CD14-positive monocyte (primary cell): ENCODE results near the gene MYO18A. TPM values are rescaled to one million over a fixed set of nuclear protein-coding genes. Genes with fewer than 3 reads are reported as not detected.

ENCODE experiments used
- DNase-seq, 3 donors: peaks; one replicate each; pipeline ENCODE4 v3.0.0-alpha.2; 2011 to 2022
- H2AFZ ChIP-seq: 2 replicates; pipeline ENCODE4 v1.6.0; 2012; ENCODE audit warnings: mild to moderate bottlenecking, low read depth, low read length, inconsistent platforms; ENCODE audit not compliant: insufficient read depth, poor library complexity, severe bottlenecking
- H3K27ac ChIP-seq, 2 donors: 1 replicate in 1 of 2; 2 replicates in 1 of 2; pipeline ENCODE4 v1.5.1; 2012 to 2013; ENCODE audit warnings: low read length in 2 of 2, control low read depth in 1 of 2, inconsistent platforms in 1 of 2, low read depth in 1 of 2, mild to moderate bottlenecking in 1 of 2
- H3K27me3 ChIP-seq, 2 donors: one replicate each; pipeline versions ENCODE4 v1.6.0 to v1.6.1; 2011 to 2013; ENCODE audit warnings: low read length in 2 of 2; ENCODE audit not compliant: control insufficient read depth in 2 of 2, insufficient read depth in 2 of 2
- H3K36me3 ChIP-seq, 2 donors: replicated peaks in 1 of 2; 1 replicate in 1 of 2; 2 replicates in 1 of 2; pipeline versions ENCODE4 v1.5.1 to v1.6.1; 2012 to 2013; ENCODE audit warnings: low read length in 2 of 2, control low read depth in 1 of 2, inconsistent platforms in 1 of 2, mild to moderate bottlenecking in 1 of 2; ENCODE audit not compliant: insufficient read depth in 2 of 2, control insufficient read depth in 1 of 2
- H3K4me1 ChIP-seq, 2 donors: 1 replicate in 1 of 2; 2 replicates in 1 of 2; pipeline versions ENCODE4 v1.5.1 to v1.6.1; 2012 to 2013; ENCODE audit warnings: low read length in 2 of 2, control low read depth in 1 of 2, inconsistent platforms in 1 of 2, mild to moderate bottlenecking in 1 of 2, moderate library complexity in 1 of 2; ENCODE audit not compliant: insufficient read depth in 2 of 2, control insufficient read depth in 1 of 2
- H3K4me2 ChIP-seq: replicated peaks from 2 replicates; pipeline ENCODE3; 2012; ENCODE audit warnings: low read length, moderate library complexity, mild to moderate bottlenecking; ENCODE audit not compliant: poor library complexity, severe bottlenecking; ENCODE audit errors: extremely low read depth
- H3K4me3 ChIP-seq, 3 experiments: fragments of 200-600 bp in 1 of 3; sonication (generic) in 1 of 3; replicated peaks in 1 of 3; 1 replicate in 2 of 3; 2 replicates in 1 of 3; pipeline ENCODE4 v1.5.1; 2011 to 2013; ENCODE audit warnings: low read length in 3 of 3, mild to moderate bottlenecking in 3 of 3, control low read depth in 2 of 3, low read depth in 2 of 3, inconsistent platforms in 1 of 3, moderate library complexity in 1 of 3
- H3K79me2 ChIP-seq: 2 replicates; pipeline ENCODE4 v1.6.0; 2012; ENCODE audit warnings: mild to moderate bottlenecking, control low read depth, inconsistent platforms, low read length, moderate library complexity; ENCODE audit not compliant: insufficient read depth
- H3K9ac ChIP-seq: 2 replicates; pipeline ENCODE4 v1.6.0; 2017; ENCODE audit warnings: low read length, mild to moderate bottlenecking; ENCODE audit not compliant: insufficient read depth, poor library complexity, severe bottlenecking
- H3K9me3 ChIP-seq, 2 donors: replicated peaks in 1 of 2; 1 replicate in 1 of 2; 2 replicates in 1 of 2; pipeline versions ENCODE4 v1.5.1 to v1.6.1; 2012 to 2013; ENCODE audit warnings: low read length in 2 of 2, control low read depth in 1 of 2; ENCODE audit not compliant: control insufficient read depth in 1 of 2, insufficient read depth in 1 of 2
- H4K20me1 ChIP-seq: 2 replicates; pipeline ENCODE4 v1.6.0; 2012; ENCODE audit warnings: mild to moderate bottlenecking, low read length, control low read depth, moderate library complexity; ENCODE audit not compliant: insufficient read depth
- H3K27ac Mint-ChIP-seq, 7 donors: one replicate each; pipeline ENCODE4 v1.8.0; 2020; ENCODE audit warnings: mild to moderate bottlenecking in 7 of 7, mixed read lengths in 7 of 7, moderate library complexity in 6 of 7, inconsistent platforms in 2 of 7
- H3K27me3 Mint-ChIP-seq, 3 donors: one replicate each; pipeline ENCODE4 v1.8.0; 2021 to 2022; ENCODE audit warnings: low read depth in 3 of 3, mild to moderate bottlenecking in 3 of 3, mixed read lengths in 3 of 3, moderate library complexity in 3 of 3, inconsistent platforms in 1 of 3
- H3K36me3 Mint-ChIP-seq, 2 donors: one replicate each; pipeline ENCODE4 v1.8.0; 2020; ENCODE audit warnings: mixed read lengths in 2 of 2, inconsistent platforms in 1 of 2, mild to moderate bottlenecking in 1 of 2
- H3K4me1 Mint-ChIP-seq: one replicate; pipeline ENCODE4 v1.8.0; 2020; ENCODE audit warnings: mild to moderate bottlenecking, mixed read lengths
- H3K4me3 Mint-ChIP-seq, 2 donors: one replicate each; pipeline ENCODE4 v1.8.0; 2020; ENCODE audit warnings: mild to moderate bottlenecking in 2 of 2, mixed read lengths in 2 of 2, moderate library complexity in 1 of 2
- H3K9me3 Mint-ChIP-seq, 7 donors: one replicate each; pipeline ENCODE4 v1.8.0; 2020 to 2022; ENCODE audit warnings: mixed read lengths in 7 of 7, mild to moderate bottlenecking in 6 of 7, moderate library complexity in 6 of 7, inconsistent platforms in 2 of 7
- WGBS: methylation state at CpG from one replicate; pipeline ENCODE4 v1.1.5; 2013; ENCODE audit warnings: missing lambda C conversion rate; ENCODE audit not compliant: insufficient coverage; 5-methylcytosine and 5-hydroxymethylcytosine counted together
- intact Hi-C, 2 donors: fragments of 100-400 bp; cut with micrococcal nuclease; formaldehyde crosslinking; loops; one replicate each; pipeline versions ENCODE4 v1.15.0 to v1.15.1; 2023
- polyA plus RNA-seq, 3 donors: library from polyadenylated mRNA; depleted of rRNA in 1 of 3; unstranded in 2 of 3; stranded (reverse) in 1 of 3; fragments of 300-500 nt in 2 of 3; fragments of >200 nt in 1 of 3; fragmentation: Illumina TruSeq in 2 of 3; gene quantifications; 1 replicate in 2 of 3; 2 replicates in 1 of 3; pipeline ENCODE4 v1.2.3, GENCODE V29; 2012 to 2021
- TF ChIP-seq, protein P1 (sequence below): fragments of 200-600 bp; IDR thresholded peaks from one replicate; pipeline ENCODE4 v1.8.0; 2022; ENCODE audit warnings: antibody characterized with exemption, mild to moderate bottlenecking

MYO18A gene
- polyA plus RNA-seq, 3 donors: 6.3 to 40.2 (median 11.0) TPM

DNA sequence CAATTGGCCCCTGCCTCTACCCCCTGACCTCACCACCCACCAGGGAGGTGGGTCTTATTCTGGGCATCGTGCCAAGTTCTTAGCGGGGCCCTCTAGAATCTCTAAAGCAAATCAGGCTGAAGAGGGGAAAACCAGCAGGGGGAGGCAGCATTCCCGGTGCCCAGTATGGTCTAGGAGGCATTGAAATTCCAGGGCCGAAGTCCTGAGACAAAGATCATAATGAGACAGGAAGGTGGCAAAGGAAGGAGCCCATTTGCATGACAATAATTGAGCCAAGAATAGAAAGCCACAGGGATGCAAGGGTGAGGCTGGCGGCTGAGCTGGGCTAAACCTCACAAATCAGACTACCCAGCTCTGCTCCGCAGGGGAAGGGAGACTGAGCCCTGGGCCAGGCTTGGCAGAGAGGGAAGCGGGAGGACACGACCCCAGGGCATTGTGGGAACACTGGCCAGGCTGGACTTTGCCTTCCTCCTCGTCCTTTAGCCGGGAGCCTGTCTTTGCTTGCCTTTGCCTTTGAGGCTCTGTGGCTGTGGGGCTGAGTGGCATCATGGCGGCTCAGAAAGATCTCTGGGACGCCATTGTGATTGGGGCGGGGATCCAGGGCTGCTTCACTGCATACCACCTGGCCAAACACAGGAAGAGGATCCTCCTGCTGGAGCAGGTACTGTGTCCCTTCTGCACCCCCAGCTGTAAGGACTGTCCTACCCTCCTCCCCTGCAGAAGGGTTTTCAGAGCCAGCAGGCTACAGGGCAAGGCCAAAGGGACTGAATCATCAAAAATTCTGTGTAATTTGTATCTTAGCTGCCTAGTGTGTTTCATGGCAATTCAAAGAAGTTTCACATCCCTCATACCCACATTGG lies 137.3 kb downstream of the MYO18A start, which contains the start of gene PIPOX:
Gene PIPOX (plus strand): TSS at position 463 of the 860 bp plus-strand sequence. CDS start 85 bp downstream, at position 548.
- Mint-ChIP-seq H3K4me3 (peak within 1 kb of the TSS; percentile 56 to 63), H3K36me3 (peaks cover 0 to 7% of the 10 kb centered on the region in 2 donors), H3K27ac (peak within 1 kb of the TSS; percentile 85 to 96 (median 93)), H3K4me1 (peaks cover 54% of the 10 kb centered on the region), H3K9me3 (no peaks in the 10 kb centered on the region), H3K27me3 (peaks cover 0 to 7% (median 5%) of the 10 kb centered on the region in 3 donors)
- no peak within 1 kb of the TSS for H2AFZ ChIP-seq
- intact Hi-C loops: no loop called here
- no peaks in the 10 kb centered on the region for H3K36me3 ChIP-seq
- peak within 1 kb of the TSS in 1 of 3 experiments; percentile 60 for H3K4me3 ChIP-seq
- H3K79me2 ChIP-seq: no peaks in the 10 kb centered on the region
- no peaks in the 10 kb centered on the region for H3K9me3 ChIP-seq
- TF ChIP-seq, protein P1, sequence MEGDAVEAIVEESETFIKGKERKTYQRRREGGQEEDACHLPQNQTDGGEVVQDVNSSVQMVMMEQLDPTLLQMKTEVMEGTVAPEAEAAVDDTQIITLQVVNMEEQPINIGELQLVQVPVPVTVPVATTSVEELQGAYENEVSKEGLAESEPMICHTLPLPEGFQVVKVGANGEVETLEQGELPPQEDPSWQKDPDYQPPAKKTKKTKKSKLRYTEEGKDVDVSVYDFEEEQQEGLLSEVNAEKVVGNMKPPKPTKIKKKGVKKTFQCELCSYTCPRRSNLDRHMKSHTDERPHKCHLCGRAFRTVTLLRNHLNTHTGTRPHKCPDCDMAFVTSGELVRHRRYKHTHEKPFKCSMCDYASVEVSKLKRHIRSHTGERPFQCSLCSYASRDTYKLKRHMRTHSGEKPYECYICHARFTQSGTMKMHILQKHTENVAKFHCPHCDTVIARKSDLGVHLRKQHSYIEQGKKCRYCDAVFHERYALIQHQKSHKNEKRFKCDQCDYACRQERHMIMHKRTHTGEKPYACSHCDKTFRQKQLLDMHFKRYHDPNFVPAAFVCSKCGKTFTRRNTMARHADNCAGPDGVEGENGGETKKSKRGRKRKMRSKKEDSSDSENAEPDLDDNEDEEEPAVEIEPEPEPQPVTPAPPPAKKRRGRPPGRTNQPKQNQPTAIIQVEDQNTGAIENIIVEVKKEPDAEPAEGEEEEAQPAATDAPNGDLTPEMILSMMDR: no peak
- H3K4me1 ChIP-seq: peaks cover 53 to 54% of the 10 kb centered on the region in 2 donors
- peak within 1 kb of the TSS; percentile 62 for H3K4me2 ChIP-seq
- peak; percentile 76 to 93 (median 87) for DNase-seq
- H3K27ac ChIP-seq: peak within 1 kb of the TSS; percentile 81 to 84
- peaks cover 3 to 7% of the 10 kb centered on the region in 2 donors for H3K27me3 ChIP-seq
- 32% methylated on average over 11 of the region's 13 CpGs for WGBS
- no peak within 1 kb of the TSS for H3K9ac ChIP-seq
- H4K20me1 ChIP-seq: no peaks in the 10 kb centered on the region

DNA sequence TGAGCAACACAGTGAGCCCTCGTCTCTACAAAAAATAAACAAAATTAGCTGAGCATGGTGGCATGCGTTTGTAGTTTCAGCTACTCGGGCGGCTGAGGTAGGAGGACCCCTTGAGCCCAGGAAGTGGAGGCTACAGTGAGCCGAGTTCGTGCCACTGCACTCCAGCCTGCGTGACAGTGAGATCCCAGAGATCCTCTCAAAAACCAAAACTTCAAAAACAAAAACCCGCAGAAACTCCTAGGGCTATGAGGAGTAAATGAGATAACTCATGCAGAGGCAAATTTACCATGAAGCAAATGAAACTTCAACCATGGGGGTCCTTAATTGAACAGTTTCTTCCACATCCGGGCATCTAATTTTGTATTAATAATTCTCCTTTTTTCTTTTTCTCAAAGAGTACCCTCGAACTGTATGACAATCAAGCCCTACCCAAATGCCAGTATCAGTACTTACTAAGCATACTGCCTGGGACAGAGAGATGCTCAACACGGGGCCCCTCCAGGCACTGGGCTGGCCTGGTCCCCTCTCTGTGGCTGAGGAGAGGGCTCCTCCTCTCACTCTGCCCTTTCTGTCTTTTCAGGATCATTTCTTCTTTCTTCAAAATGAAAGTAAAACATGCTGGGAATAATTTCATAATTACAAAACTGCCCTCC lies 138.0 kb downstream of the MYO18A start:
- H3K27me3 Mint-ChIP-seq: peaks cover 0 to 7% (median 5%) of the 10 kb centered on the region in 3 donors
- 92% methylated on average over 5 of the region's 11 CpGs for WGBS
- peak overlapping the region; percentile 62 for H3K4me2 ChIP-seq
- H3K27ac ChIP-seq: peak overlapping the region; percentile 81 to 84
- intact Hi-C loops: no loop called here
- H3K79me2 ChIP-seq: no peaks in the 10 kb centered on the region
- no peaks in the 10 kb centered on the region for H3K9me3 ChIP-seq
- peak in 1 of 3 donors; percentile 27 for DNase-seq
- peaks cover 0 to 7% of the 10 kb centered on the region in 2 donors for H3K36me3 Mint-ChIP-seq
- H3K4me3 Mint-ChIP-seq: peak overlapping the region; percentile 56 to 63
- H2AFZ ChIP-seq: no peak overlapping the region
- H3K4me1 ChIP-seq: peaks cover 53 to 54% of the 10 kb centered on the region in 2 donors
- H3K36me3 ChIP-seq: no peaks in the 10 kb centered on the region
- H3K9me3 Mint-ChIP-seq: no peaks in the 10 kb centered on the region
- peak overlapping the region; percentile 85 to 96 (median 93) for H3K27ac Mint-ChIP-seq
- H3K4me3 ChIP-seq: peak overlapping the region in 1 of 3 experiments; percentile 60
- TF ChIP-seq, protein P1: no peak
- peaks cover 7 to 14% of the 10 kb centered on the region in 2 donors for H3K27me3 ChIP-seq
- no peak overlapping the region for H3K9ac ChIP-seq
- peaks cover 54% of the 10 kb centered on the region for H3K4me1 Mint-ChIP-seq
- no peaks in the 10 kb centered on the region for H4K20me1 ChIP-seq
